Measurements from ENCODE around the gene TMEM176A.

The TMEM176A gene

GRCh38 chr7:150842018-150842417 lies 41.4 kb downstream of the TMEM176A start:
- no peak for DNase-seq (ENCODE audit: low read depth)
- H3K4me3 ChIP-seq (ENCODE audit: low read depth, low read length): no peak overlapping the region
- TF ChIP-seq, protein P1, sequence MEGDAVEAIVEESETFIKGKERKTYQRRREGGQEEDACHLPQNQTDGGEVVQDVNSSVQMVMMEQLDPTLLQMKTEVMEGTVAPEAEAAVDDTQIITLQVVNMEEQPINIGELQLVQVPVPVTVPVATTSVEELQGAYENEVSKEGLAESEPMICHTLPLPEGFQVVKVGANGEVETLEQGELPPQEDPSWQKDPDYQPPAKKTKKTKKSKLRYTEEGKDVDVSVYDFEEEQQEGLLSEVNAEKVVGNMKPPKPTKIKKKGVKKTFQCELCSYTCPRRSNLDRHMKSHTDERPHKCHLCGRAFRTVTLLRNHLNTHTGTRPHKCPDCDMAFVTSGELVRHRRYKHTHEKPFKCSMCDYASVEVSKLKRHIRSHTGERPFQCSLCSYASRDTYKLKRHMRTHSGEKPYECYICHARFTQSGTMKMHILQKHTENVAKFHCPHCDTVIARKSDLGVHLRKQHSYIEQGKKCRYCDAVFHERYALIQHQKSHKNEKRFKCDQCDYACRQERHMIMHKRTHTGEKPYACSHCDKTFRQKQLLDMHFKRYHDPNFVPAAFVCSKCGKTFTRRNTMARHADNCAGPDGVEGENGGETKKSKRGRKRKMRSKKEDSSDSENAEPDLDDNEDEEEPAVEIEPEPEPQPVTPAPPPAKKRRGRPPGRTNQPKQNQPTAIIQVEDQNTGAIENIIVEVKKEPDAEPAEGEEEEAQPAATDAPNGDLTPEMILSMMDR (conservative IDR thresholded peaks at IDR 0.05; ENCODE audit: low read depth, low read length): no peak

DNA sequence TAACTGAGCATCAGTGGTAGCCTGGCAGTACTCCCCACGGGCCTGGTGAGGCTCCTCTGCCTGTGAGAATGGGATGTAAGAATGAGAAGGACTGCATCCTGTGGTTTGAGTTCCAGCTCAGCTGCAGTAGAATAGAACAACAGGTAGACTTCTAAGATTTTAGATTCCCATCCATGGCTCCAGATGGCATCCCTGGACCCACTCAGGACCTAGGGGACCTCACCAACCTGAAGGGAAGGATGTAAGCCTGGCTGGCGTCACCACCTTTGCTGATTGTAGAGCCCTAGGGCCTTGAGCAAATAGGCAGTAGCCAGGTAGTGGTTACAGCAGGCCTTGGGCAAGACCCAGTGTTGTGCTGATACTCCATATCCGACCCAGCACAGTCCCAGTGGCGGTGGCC lies 42.1 kb downstream of the TMEM176A start:
- H3K4me3 ChIP-seq (ENCODE audit: low read depth, low read length): no peak overlapping the region
- DNase-seq (ENCODE audit: low read depth): no peak
- TF ChIP-seq, protein P1 (conservative IDR thresholded peaks at IDR 0.05; ENCODE audit: low read depth, low read length): no peak

DNA sequence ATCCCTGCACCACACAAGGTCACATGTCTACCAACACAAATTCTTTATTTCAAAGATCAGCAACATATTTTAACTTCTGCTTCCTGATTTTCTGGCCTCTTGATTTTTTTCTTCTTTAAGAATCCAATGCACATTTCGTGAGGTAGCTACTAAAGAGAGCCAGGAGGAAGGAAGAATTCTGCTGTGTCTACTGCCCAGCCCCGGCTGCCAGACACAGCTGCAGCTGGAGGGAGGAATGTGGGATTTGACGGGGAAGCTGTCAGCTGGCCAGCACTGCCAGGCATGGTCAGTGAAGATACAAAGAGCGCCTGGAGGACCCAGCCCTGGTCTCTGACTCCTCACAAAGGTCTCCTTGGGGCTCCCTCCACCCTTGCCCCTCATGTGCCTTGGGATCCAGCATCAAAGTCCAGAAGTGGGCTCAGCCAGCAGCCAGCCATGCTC lies 44.9 kb downstream of the TMEM176A start:
- no peak overlapping the region for H3K4me3 ChIP-seq (ENCODE audit: low read depth, low read length)
- no peak for DNase-seq (ENCODE audit: low read depth)
- TF ChIP-seq, protein P1 (conservative IDR thresholded peaks at IDR 0.05; ENCODE audit: low read depth, low read length): no peak

GRCh38 chr7:150846291-150847115 lies 45.9 kb downstream of the TMEM176A start:
- DNase-seq (ENCODE audit: low read depth): no peak
- TF ChIP-seq, protein P1 (conservative IDR thresholded peaks at IDR 0.05; ENCODE audit: low read depth, low read length): no peak
- no peak overlapping the region for H3K4me3 ChIP-seq (ENCODE audit: low read depth, low read length)

GRCh38 chr7:150847536-150847935 lies 47.0 kb downstream of the TMEM176A start:
- TF ChIP-seq, protein P1 (conservative IDR thresholded peaks at IDR 0.05; ENCODE audit: low read depth, low read length): no peak
- no peak for DNase-seq (ENCODE audit: low read depth)
- no peak overlapping the region for H3K4me3 ChIP-seq (ENCODE audit: low read depth, low read length)

DNA sequence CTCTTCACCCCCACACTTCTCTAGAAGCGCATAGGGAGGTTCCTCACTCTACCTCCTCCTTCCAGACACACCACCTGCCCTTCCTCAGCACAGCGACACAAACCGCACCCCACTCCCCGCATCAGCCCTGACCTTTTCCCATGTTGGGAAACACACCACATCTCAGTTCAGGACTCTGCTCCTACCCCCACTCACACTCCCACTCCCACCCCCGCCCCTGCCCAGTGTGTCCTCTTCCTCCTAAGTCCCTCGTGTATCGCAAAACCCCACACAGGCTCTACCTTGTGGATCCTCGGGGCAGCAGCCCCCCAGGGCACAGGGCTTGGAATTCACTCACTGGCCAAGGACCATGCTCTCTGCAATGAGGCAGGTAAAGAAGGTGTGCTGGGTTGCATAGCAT lies 47.5 kb downstream of the TMEM176A start:
- no peak overlapping the region for H3K4me3 ChIP-seq (ENCODE audit: low read depth, low read length)
- DNase-seq (ENCODE audit: low read depth): no peak
- TF ChIP-seq, protein P1 (conservative IDR thresholded peaks at IDR 0.05; ENCODE audit: low read depth, low read length): no peak

Data from choroid plexus epithelial cell (primary cell).